GM18505 (cell line): ENCODE measurements around the gene TIMM22.

Experiments
- ATAC-seq: cut with Tn5 transposase; IDR thresholded peaks from one replicate; pipeline ENCODE4 v1.9.1; 2021; ENCODE audit not compliant: unreplicated experiment
- POLR2A ChIP-seq: IDR thresholded peaks from 4 replicates; pipeline ENCODE4 v1.6.1; 2011; ENCODE audit warnings: borderline replicate concordance; ENCODE audit not compliant: insufficient read depth, insufficient read length; ENCODE audit errors: extremely low read depth

The TIMM22 gene

DNA sequence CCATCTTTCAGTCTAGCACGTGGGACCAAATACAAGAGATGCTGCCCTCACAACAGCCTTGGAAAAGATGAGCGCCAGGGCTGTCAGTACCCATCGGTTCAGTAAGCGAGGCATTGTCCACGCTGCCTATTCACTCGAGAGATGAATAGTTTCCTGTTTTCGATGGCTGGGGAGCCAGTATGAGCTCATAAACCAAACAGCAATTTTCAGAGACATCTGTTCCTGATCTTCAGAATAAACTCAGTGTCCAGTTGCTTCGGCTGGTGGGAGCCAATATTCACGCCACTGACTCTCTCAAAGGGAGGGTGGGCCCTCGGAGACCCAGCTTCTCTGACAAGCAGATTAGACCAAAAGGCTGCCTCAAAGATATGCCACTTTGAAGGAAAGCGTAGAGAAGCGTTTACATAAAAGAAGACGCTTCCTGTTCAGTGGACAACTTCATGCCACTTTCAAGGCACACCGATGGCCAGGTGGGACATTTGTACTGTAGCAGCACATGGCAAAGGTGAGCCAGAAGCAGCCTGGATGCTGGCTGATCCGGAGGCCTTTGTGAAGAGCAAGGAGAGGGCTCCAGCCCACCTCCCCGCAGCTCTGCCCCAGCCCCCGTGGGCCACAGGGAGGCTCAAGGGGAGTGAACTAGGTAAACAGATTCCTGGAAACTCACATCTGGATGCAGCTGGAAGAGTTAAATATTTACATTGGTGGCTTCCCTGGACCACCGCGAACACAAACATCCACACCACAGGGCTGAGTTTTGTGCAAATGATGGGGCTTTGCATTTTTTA is 6.0 kb downstream of the TIMM22 start:
- no peak for ATAC-seq
- no peak for TF ChIP-seq POLR2A

DNA sequence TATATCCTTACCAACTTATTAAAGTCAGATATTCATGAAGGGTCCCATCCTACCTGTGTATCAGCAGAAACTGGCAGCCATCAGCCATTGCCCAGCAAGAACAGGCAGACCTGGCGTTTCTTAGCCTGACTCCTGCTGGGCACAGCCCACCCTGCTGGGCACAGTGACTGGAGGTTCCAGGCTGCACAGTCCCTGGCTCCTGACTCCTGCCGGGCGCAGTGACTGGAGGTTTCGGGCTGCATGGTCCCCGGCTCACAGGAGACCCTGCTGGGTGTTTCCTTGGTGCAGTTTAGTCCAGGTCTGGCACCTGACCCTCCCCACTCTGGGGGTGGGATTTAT is 6.7 kb downstream of the TIMM22 start:
- ATAC-seq = no peak
- TF ChIP-seq POLR2A = no peak

DNA sequence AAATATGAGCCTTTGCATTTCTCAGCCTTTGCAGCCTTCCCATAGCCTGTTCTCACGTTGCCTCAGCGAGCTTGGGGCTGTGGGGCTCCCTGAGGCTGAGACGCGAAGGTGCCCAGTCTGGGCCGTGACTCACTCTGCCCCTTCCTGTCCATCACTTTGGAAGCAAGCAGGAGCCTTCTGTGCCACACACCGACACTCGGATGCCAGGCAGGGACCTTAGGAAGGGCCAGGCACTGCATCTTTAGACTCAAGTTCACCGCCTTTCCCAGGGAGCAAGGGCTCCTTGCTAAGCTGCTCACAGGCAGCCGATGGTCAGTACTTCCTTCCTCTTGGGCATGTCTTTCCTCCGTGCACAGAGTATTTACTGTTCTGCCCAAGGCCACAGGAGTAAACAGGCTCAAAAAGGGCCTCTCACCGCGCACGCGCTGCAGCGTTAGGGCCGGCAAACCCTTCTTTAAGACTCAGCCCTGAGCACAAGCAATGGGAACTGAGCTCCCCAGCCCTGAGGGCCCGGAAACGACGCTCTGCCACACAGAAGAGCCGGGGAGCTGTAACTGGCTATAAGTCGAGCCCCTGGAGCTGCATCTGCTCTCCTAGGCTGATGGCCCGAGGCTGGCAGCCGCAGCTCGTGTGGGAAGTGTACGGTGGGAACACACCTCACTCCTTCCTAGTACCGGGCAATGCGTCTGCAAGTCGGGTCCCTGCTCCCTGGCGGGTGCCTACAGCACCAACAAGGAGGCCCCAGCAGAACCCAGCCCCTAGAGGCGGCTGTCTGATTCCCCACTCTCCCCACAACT is 7.2 kb downstream of the TIMM22 start:
- no peak for ATAC-seq
- no peak for TF ChIP-seq POLR2A

DNA sequence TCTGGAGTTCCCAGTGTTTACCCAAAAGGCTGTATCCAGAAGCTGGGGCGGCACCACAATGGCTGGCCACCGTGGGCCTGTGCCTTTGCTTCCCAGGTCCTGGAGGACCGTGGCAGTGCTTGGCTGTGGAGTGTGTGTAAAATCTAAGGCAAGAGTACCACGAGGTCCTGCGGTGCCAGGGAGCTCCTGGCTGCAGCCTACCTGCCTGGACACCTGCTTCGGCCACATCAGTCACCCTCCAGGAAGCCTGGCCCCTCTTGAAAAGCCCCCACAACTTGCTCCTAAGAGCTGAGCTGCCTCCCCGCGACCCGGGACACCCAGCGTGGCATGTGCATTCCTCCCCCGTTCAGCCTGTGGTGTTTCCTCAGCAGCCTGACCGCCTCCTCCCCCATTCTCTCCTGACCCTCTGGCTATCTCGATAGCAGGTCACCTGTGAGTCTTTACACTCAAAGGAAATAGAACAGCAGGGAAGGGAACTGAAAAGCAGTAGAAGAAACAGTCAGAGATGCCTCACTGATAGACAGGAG is 7.9 kb downstream of the TIMM22 start:
- no peak for TF ChIP-seq POLR2A
- no peak for ATAC-seq

DNA sequence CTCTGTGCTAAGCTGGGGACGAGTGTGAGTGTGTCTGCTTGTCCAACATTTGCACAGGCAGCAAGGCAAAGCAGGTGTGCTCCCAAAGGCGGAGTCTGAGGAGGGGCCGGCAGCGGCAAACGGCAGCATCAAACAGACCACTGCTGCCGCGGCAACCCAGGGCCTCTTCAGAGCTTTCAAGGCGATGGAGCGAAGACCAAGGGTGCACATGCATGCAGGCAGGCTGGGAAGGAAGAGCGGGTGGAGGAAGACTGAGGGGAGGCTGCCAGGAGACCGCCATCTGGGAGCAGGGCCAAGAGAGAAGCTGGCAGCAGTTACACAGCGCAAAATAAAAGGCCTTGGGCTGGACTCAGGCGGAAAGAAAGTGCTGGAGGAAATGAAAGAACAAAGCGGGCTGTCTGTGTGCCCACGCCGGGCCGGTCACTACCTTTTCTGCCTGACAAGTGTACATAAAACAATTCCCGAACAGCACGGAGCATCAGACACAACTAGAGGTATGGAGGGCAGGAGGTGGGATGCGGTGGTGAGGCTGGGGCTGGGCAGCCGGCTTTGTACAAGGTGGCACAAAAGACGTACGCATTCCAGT is 8.5 kb downstream of the TIMM22 start:
- TF ChIP-seq POLR2A = no peak
- ATAC-seq = no peak

DNA sequence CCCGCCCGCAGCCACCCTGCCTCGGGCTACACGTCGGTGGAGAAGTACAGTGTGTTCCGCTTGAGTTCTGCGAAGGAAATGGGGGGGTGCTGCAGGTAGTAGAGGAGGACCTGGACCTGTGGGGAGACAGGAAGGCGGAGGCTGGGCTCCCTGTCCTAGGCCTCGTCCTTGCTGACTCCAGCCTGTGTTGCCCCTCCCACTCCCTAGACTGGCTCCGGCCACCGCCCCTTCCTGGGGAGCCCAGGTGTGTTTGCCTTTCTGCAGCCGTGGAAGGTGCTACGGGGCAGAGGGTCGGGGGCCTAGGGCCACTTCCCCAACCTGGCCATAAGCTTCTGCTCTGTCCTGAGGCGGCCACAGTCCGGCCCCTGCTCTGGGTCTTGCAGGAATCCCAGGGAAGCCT is 9.1 kb downstream of the TIMM22 start:
- no peak for ATAC-seq
- no peak for TF ChIP-seq POLR2A

DNA sequence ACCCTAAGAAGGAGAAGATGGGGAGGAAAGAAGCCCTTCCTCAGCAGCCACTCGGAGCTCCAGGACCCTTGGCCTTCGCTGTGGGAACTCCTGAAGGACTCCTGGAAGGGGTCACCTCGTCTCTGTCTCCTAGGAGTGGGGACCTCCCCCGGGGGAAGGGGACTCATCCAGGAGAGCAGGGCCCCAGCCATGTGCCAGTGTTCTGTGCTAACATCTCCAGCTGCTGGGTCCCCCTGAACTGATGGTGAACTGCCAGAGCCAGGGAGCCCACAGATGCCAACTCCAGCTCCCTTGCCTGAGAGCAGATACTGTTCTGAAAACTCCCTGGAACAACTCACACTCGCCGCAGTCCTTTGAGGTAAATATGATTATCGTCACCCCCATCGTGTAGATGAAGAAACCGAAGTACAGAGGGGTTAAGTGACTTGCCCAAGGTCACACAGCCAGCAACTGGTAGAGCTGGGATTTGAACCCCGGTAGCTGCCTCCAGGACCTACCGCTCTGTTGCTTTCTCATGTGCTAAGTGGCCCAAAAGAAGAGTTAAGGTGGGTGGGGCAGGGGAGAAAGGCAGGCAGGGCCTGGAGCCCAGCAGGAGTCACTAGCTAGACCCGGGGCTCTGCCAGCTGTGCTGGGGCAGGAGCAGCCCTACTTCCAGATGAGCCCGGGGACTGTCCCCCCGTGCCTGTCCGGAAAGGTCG is 10.5 kb downstream of the TIMM22 start:
- ATAC-seq = no peak
- TF ChIP-seq POLR2A = no peak

DNA sequence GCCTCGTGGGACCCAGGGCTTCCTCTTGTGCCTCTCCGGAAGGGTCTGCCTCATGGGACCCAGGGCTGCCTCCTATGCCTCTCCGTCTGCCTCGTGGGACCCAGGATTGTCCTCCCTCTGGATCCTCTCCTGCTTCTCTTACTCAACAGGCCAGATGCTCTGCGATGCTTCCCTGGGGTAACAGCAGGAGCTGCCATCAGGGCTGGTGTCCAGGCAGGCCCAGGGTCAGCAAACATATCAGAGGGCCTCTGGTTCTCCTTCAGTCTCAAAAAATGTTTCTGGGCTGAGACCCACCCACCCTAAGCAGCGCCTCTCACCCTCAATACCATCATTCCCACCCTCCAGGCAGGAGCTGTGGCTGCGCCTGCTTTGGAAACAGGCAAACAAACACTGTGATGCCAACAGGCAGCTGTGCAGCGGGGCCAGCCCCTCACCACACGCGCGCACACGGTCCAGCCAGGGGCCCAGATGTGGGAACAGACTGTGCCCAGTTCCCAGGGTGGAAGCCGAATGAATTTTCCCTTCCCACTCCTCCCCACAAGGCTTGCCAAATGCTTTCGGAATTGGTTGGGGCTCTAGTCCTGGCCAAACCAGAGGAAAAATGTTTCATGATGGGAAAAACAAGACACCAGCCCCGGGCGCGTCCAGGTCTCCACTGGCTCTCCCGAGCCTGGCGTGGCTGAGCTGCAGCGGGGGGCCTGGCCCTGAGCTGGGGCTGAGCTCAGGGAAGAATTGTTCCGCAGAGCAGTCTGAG is 11.3 kb downstream of the TIMM22 start:
- no peak for ATAC-seq
- TF ChIP-seq POLR2A = no peak

DNA sequence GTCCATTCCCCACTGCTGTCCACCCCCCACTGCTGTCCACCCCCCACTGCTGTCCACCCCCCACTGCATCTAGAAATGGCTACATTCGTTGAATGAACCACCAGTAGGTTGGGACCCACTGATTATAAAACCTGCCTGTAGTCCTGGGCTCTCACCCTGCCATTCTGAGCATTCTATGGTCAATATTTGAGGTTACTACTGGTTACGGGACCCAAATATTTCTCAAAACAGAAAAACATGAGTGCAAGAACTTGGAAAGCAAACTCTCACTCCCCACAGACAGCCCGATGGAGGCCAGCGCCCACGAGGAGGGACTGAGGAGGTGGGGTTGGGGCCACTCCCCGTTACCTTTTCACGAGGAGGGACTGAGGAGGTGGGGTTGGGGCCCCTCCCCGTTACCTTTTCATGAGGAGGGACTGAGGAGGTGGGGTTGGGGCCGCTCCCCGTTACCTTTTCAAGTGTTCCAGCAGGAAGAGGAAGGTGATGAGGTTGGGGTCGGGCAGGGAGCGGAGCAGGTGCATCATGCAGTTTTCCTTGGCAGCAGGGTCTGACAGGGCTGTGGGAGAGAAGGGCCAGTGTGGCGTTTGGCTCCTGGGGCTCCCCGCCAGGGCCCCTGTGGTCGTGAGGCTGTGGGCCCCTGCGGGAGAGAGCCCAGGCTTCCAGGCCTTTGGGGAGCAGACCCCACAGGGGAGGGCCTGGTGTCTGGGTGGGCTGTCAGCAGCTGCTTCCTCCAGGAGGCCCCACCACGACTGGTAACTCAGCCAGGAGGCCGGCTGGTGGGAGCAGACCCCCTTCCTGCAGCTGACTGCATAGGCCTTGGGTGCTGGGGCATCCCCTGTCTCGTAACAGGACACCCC is 12.5 kb downstream of the TIMM22 start:
- no peak for TF ChIP-seq POLR2A
- ATAC-seq = no peak

DNA sequence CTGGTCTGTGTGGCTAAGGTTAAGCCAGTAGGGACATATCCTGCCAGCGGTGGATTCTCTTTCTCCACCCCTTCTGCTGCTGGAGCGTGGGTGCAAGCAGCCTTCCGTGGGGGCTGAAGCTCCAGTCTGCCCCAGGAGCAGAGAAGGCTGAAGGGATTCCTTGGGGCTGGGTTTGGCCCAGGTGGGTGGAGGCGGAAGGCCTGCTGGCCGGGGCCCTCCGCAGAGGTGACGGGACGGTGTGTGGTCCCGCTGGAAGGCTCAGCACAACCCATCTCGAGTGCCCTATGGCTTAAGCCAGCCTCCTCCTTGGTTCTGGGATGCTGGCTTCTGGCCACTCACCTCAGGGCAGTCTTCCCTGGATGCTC is 13.1 kb downstream of the TIMM22 start:
- no peak for ATAC-seq
- no peak for TF ChIP-seq POLR2A

DNA sequence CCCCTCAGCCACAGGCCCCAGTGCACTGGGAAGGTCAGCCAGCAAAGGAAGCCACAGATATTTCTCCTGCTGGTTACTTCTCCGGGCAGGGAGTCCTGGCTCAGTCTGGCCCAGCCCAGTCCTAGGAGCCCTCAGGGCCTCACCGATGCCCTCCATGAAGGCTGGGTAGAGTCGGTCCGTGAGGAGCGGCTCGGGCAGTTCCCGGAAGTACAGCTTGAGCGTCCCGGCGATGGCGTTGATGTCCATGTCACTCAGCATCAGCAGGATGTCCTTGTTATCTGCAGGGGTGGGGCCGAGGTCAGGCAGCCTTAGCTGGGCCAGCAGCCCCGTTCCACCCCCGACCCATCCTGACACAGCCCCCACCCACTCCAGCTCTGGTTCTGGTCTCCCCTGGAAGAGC is 13.7 kb downstream of the TIMM22 start:
- no peak for TF ChIP-seq POLR2A
- ATAC-seq = no peak

DNA sequence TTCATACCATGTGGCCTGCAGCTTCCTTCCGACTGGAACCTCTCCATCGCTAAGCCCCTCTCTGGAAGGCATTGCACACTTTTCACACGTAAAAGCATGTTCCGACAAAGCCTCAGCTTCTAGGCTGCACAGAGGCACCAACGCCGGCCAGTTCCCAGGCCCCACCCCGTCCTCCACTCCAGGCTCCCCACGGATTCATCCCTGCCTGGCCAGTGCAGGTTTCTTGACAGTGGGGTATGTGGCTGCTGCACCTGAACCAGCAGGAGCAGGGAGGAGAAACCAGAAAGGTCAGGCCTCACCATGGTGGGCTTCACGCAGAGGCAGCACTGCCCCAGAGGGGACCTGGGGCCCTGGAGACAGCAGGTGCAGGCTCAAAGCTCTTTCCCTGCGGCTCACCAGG is 14.2 kb downstream of the TIMM22 start:
- ATAC-seq = no peak
- no peak for TF ChIP-seq POLR2A
